SK-N-SH (cell line): Measurements from ENCODE around the gene UBE2K. TPM values are rescaled to one million over a fixed set of nuclear protein-coding genes. Genes with fewer than 3 reads are reported as not detected.

Source experiments
- CTCF ChIA-PET: fragments of 300-600, 350-600 bp; formaldehyde crosslinking; extraction: SDS; loops from one replicate; lab custom pipeline; 2021; lab: Yijun Ruan, JAX
- POLR2A ChIA-PET: fragments of 350-600 bp; sonication (Branson Sonifier 250); formaldehyde crosslinking; extraction: SDS; loops from one replicate; lab custom pipeline; 2020; ENCODE audit warnings: antibody characterized with exemption, inconsistent platforms; lab: Yijun Ruan, JAX
- DNase-seq: peaks from one replicate; pipeline ENCODE4 v3.0.0; 2012
- H2AFZ ChIP-seq: fragments of 200-600 bp; sonication (generic); 2 replicates; pipeline ENCODE4 v1.8.1; 2016; ENCODE audit warnings: antibody characterized with exemption, mild to moderate bottlenecking, low read depth
- H3F3A ChIP-seq: fragments of 200-600 bp; sonication (generic); replicated peaks from 2 replicates; pipeline ENCODE3; 2016; ENCODE audit warnings: antibody characterized with exemption, mild to moderate bottlenecking; ENCODE audit not compliant: insufficient read depth
- H3K27ac ChIP-seq, 2 experiments: fragments of 200-500 bp in 1 of 2; fragments of 200-600 bp in 1 of 2; sonication (Bioruptor generic) in 1 of 2; sonication (generic), shearing (Covaris generic) in 1 of 2; 2 replicates each; pipeline versions ENCODE4 v1.5.1 to v1.6.1; 2014 to 2016; ENCODE audit warnings: low read depth in 2 of 2, inconsistent platforms in 1 of 2, low read length in 1 of 2, mild to moderate bottlenecking in 1 of 2, mixed read lengths in 1 of 2
- H3K27me3 ChIP-seq: fragments of 200-600 bp; sonication (generic), shearing (Covaris generic); 2 replicates; pipeline ENCODE4 v1.6.1; 2016; ENCODE audit warnings: mixed run types; ENCODE audit not compliant: insufficient read depth
- H3K36me3 ChIP-seq, 2 experiments: fragments of 200-500 bp in 1 of 2; fragments of 200-600 bp in 1 of 2; sonication (Bioruptor generic) in 1 of 2; sonication (generic) in 1 of 2; replicated peaks in 1 of 2; 2 replicates each; pipeline versions ENCODE3 to v1.5.1; 2014 to 2016; ENCODE audit warnings: low read length in 1 of 2, mild to moderate bottlenecking in 1 of 2; ENCODE audit not compliant: insufficient read depth in 2 of 2, control insufficient read depth in 1 of 2
- H3K4me1 ChIP-seq, 2 experiments: fragments of 200-500 bp in 1 of 2; fragments of 200-600 bp in 1 of 2; sonication (Bioruptor generic) in 1 of 2; sonication (generic), shearing (Covaris generic) in 1 of 2; 2 replicates each; pipeline versions ENCODE4 v1.5.1 to v1.6.1; 2014 to 2016; ENCODE audit warnings: low read depth in 1 of 2, low read length in 1 of 2, mixed run types in 1 of 2; ENCODE audit not compliant: insufficient read depth in 2 of 2, control insufficient read depth in 1 of 2
- H3K4me2 ChIP-seq: fragments of 200-600 bp; sonication (generic), shearing (Covaris generic); 2 replicates; pipeline ENCODE4 v1.6.1; 2017; ENCODE audit warnings: mixed run types
- H3K4me3 ChIP-seq, 2 experiments: fragments of 200-500 bp in 1 of 2; fragments of 200-600 bp in 1 of 2; sonication (Bioruptor generic) in 1 of 2; sonication (generic), shearing (Covaris generic) in 1 of 2; 2 replicates each; pipeline versions ENCODE4 v1.5.1 to v1.8.1; 2014 to 2016; ENCODE audit warnings: low read depth in 2 of 2, inconsistent platforms in 1 of 2, low read length in 1 of 2, mild to moderate bottlenecking in 1 of 2, mixed read lengths in 1 of 2, moderate library complexity in 1 of 2
- H3K79me2 ChIP-seq: fragments of 200-600 bp; sonication (generic); 2 replicates; pipeline ENCODE4 v1.8.1; 2017; ENCODE audit warnings: mild to moderate bottlenecking; ENCODE audit not compliant: insufficient read depth
- H3K9ac ChIP-seq: fragments of 200-600 bp; sonication (generic); 2 replicates; pipeline ENCODE4 v1.6.1; 2017; ENCODE audit warnings: mixed run types
- H3K9me2 ChIP-seq: fragments of 200-600 bp; sonication (generic); 2 replicates; pipeline ENCODE4 v1.6.1; 2017; ENCODE audit warnings: mixed run types
- H3K9me3 ChIP-seq: fragments of 200-600 bp; sonication (generic); 2 replicates; pipeline ENCODE4 v1.6.1; 2017; ENCODE audit warnings: mixed run types, mild to moderate bottlenecking, moderate library complexity
- H4K20me1 ChIP-seq: fragments of 200-600 bp; sonication (generic); 2 replicates; pipeline ENCODE4 v1.6.1; 2017; ENCODE audit warnings: mild to moderate bottlenecking, mixed run types; ENCODE audit not compliant: insufficient read depth
- CHD2 ChIP-seq: fragments of 150-350 bp; IDR thresholded peaks from 2 replicates; pipeline ENCODE4 v1.6.1; 2018; ENCODE audit warnings: low read length; ENCODE audit not compliant: partially characterized antibody
- CTCF ChIP-seq: fragments of 200-600 bp; sonication (generic); IDR thresholded peaks from 2 replicates; pipeline ENCODE4 v1.6.1; 2017; ENCODE audit warnings: antibody characterized with exemption, mild to moderate bottlenecking, moderate library complexity
- GABPA ChIP-seq: IDR thresholded peaks from 2 replicates; pipeline ENCODE4 v1.4.0; 2012; ENCODE audit warnings: low read depth, mild to moderate bottlenecking
- GATA2 ChIP-seq: sonication (generic); formaldehyde crosslinking; IDR thresholded peaks from 2 replicates; pipeline ENCODE4 v1.5.0; 2020; ENCODE audit warnings: mild to moderate bottlenecking, missing genetic modification reagents
- MEF2A ChIP-seq: IDR thresholded peaks from 2 replicates; pipeline ENCODE4 v1.4.0; 2012; ENCODE audit warnings: low read depth, borderline replicate concordance
- NFIC ChIP-seq: IDR thresholded peaks from 2 replicates; pipeline ENCODE4 v1.4.0; 2012; ENCODE audit warnings: borderline replicate concordance
- NRF1 ChIP-seq: IDR thresholded peaks from 2 replicates; pipeline ENCODE4 v1.6.1; 2012; ENCODE audit warnings: low read depth, mild to moderate bottlenecking, low read length
- RAD21 ChIP-seq: IDR thresholded peaks from 2 replicates; pipeline ENCODE4 v1.6.1; 2012; ENCODE audit warnings: mild to moderate bottlenecking, low read length
- RCOR1 ChIP-seq: fragments of 150-350 bp; IDR thresholded peaks from 2 replicates; pipeline ENCODE4 v1.6.1; 2017; ENCODE audit warnings: antibody characterized with exemption, low read length
- REST ChIP-seq: IDR thresholded peaks from 2 replicates; pipeline ENCODE4 v1.6.1; 2012; ENCODE audit warnings: mild to moderate bottlenecking, low read depth, low read length, moderate library complexity
- SIN3A ChIP-seq: IDR thresholded peaks from 2 replicates; pipeline ENCODE4 v1.6.1; 2012; ENCODE audit warnings: low read depth, mild to moderate bottlenecking, low read length, moderate library complexity, borderline replicate concordance
- SMC3 ChIP-seq: IDR thresholded peaks from 2 replicates; pipeline ENCODE4 v1.6.1; 2012; ENCODE audit warnings: low read depth, low read length, improper control_type of control experiment
- TCF12 ChIP-seq: IDR thresholded peaks from 2 replicates; pipeline ENCODE4 v1.4.0; 2012
- YY1 ChIP-seq: IDR thresholded peaks from 2 replicates; pipeline ENCODE4 v1.4.0; 2012; ENCODE audit warnings: low read depth, mild to moderate bottlenecking
- WGBS: methylation state at CpG from one replicate; pipeline ENCODE4 v1.1.6; 2017; ENCODE audit warnings: low lambda C conversion rate; 5-methylcytosine and 5-hydroxymethylcytosine counted together
- polyA plus RNA-seq, 3 experiments: library from polyadenylated mRNA; depleted of rRNA; stranded (reverse); fragments of >200 nt; gene quantifications; 2 replicates each; pipeline ENCODE4 v1.2.3, GENCODE V29; 2012
- TF ChIP-seq, protein P1 (sequence below): IDR thresholded peaks from 2 replicates; pipeline ENCODE4 v1.4.0; 2012; ENCODE audit warnings: low read depth
- TF ChIP-seq, protein P2 (sequence below): IDR thresholded peaks from 2 replicates; pipeline ENCODE4; 2012
- TF ChIP-seq, protein P3 (sequence below): fragments of 150-350 bp; IDR thresholded peaks from 2 replicates; pipeline ENCODE4 v1.6.1; 2016; ENCODE audit warnings: mild to moderate bottlenecking, low read depth, low read length

Gene UBE2K
- polyA plus RNA-seq, 1 of the 3 experiments (the other 2 are of a cell fraction), result 102 TPM

DNA sequence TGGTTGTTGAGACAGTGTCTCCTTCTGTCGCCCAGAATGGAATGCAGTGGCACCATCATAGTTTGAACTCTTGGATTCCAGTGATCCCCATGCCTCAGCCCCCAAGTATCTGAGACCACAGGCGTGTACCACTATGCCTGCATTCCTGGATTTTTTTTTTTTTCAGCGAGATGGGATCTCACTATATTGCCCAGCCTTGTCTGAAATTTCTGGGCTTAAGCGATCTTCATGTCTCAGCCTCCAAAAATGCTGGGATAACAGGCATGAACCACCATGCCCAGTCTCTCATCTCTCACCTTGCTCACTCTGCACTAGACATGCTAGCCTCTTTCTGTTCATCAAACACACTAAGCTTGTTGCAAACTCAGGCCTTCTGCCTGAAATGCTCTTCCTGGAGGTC lies 104.1 kb downstream of the UBE2K start:
- no peaks in the 10 kb centered on the region for H4K20me1 ChIP-seq
- H3K4me1 ChIP-seq, result no peaks in the 10 kb centered on the region
- no peaks in the 10 kb centered on the region for H3K79me2 ChIP-seq
- H3K9me2 ChIP-seq, result no peaks in the 10 kb centered on the region
- WGBS, result 86% methylated on average over 4 of the region's 4 CpGs
- TF ChIP-seq, protein P1, sequence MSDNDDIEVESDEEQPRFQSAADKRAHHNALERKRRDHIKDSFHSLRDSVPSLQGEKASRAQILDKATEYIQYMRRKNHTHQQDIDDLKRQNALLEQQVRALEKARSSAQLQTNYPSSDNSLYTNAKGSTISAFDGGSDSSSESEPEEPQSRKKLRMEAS, result no peak
- TF ChIP-seq NRF1 (no peak), CTCF (no peak), REST (no peak), SIN3A (no peak), RAD21 (no peak), MEF2A (no peak), NFIC (no peak), RCOR1 (no peak), GABPA (no peak), TCF12 (no peak), SMC3 (no peak), YY1 (no peak), CHD2 (no peak), GATA2 (CRISPR knock-in tag) (no peak)
- TF ChIP-seq, protein P2, sequence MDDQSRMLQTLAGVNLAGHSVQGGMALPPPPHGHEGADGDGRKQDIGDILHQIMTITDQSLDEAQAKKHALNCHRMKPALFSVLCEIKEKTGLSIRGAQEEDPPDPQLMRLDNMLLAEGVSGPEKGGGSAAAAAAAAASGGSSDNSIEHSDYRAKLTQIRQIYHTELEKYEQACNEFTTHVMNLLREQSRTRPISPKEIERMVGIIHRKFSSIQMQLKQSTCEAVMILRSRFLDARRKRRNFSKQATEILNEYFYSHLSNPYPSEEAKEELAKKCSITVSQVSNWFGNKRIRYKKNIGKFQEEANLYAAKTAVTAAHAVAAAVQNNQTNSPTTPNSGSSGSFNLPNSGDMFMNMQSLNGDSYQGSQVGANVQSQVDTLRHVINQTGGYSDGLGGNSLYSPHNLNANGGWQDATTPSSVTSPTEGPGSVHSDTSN, result no peak
- TF ChIP-seq, protein P3, sequence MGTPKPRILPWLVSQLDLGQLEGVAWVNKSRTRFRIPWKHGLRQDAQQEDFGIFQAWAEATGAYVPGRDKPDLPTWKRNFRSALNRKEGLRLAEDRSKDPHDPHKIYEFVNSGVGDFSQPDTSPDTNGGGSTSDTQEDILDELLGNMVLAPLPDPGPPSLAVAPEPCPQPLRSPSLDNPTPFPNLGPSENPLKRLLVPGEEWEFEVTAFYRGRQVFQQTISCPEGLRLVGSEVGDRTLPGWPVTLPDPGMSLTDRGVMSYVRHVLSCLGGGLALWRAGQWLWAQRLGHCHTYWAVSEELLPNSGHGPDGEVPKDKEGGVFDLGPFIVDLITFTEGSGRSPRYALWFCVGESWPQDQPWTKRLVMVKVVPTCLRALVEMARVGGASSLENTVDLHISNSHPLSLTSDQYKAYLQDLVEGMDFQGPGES, result no peak
- H3F3A ChIP-seq, result no peaks in the 10 kb centered on the region
- ChIA-PET POLR2A (no interaction called here), CTCF (interaction anchor here (1.1 kb wide), 1 partner anchor 332 kb away, joined by 3 read pairs; no protein-coding TSS in a partner anchor)
- H3K4me3 ChIP-seq, result no peak overlapping the region
- no peak overlapping the region for H3K27ac ChIP-seq
- no peaks in the 10 kb centered on the region for H3K36me3 ChIP-seq
- H3K9ac ChIP-seq, result no peak overlapping the region
- no peaks in the 10 kb centered on the region for H3K27me3 ChIP-seq
- no peaks in the 10 kb centered on the region for H3K9me3 ChIP-seq
- DNase-seq, result no peak
- H2AFZ ChIP-seq, result no peak overlapping the region
- no peak overlapping the region for H3K4me2 ChIP-seq
